HG03060 (cell line): ENCODE data around the gene MINDY4.

Source experiments
- ATAC-seq: cut with Tn5 transposase; IDR thresholded peaks from one replicate; pipeline ENCODE4 v1.9.1; 2021; ENCODE audit warnings: low read depth, moderate number of reproducible peaks; ENCODE audit not compliant: unreplicated experiment

Gene MINDY4

DNA sequence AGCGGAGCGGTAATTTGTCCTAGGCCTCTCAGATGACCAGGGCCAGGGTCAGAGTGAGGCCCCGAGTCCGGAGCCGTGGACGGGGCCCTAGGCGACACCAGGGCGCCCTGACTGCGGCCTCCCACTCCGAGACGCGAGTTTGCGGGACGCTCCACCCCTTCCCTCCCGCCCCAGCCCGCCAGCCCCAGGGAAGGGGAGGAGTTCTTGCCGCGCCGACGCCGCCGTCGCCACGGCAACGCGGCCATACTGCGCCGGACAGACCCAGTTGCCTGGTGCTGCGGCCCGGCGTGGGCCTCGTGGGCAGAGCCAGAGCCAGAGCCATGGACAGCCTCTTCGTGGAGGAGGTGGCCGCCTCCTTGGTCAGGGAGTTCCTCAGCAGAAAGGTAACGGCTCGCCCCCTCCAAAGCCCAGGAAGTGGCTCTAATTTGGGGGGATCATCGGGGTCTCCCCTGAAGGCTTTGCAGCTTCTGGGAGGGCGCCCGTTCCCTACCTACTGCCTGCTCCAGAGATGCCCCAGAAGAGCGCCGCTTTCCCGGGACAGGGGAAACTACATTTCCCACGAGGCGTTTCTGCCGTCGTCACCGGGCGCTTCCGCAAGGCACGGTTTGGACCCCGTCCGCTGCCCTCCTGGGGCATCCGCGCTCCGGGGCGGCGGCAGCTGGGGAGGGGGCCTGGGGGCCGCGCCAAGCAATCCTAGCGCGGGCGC is at the start of gene MINDY4:
MINDY4 (plus strand) TSS at position 244 of the 706 bp plus-strand sequence; CDS start at position 321, 77 bp downstream.
- no peak for ATAC-seq

DNA sequence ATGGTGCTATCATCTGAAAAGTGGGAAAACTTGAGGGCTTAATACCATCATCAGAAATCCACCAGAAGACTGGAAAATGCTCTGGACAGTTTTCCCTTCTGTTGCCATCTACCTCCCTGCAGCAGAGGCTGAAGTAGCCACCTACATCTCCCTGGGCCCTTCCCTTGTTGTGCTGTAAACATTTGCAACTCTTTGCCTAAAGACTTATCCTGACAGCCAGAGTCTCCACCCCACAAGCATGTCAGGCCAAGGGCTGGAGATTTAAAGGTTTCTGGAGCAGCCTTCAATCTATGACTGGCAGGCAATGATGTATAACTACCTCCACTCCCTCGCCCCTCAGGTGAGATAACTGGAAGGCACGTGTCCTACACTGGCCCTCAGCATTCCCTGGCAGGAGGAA is 49.0 kb upstream of the MINDY4 start:
- ATAC-seq = no peak

DNA sequence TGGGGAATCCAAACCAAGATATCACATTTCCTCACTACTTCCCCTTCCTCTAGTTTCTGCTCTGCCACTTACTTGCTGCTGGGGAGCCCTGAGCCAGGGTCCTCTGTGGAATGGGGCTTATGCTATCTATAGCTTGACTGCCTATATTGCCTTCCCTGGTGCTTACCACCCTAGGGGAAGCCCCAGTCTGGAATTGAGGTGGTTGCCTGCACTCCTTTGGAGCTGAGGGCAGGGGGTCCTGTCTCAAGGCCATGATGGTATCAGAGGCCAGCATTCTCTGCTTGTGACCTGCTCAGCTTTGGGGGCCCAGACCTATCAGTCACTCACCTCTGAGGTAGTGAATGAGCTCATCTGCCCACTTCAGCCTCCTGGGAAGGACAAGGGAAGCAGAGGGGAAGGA is 48.5 kb upstream of the MINDY4 start:
- ATAC-seq = no peak

DNA sequence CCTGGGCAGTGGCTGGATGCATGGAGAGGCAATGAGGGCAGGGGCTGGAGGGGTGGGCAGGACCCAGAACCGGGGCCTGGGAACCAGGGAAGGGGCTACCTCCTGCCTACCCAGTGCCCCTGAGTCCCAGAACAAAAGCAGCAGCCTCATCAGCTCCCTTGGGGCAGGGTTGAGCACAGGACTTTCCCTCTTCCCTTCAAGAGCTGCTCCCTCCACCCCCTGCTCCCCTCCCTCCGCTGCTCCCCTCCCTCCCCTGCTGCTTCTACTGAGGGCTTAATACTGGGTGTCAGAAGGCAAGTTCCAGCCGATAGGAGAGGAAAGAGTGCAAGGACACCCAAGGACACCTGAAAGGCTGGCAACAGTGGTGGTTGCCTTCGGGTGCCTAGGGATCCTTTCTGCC is 47.4 kb upstream of the MINDY4 start:
- no peak for ATAC-seq

DNA sequence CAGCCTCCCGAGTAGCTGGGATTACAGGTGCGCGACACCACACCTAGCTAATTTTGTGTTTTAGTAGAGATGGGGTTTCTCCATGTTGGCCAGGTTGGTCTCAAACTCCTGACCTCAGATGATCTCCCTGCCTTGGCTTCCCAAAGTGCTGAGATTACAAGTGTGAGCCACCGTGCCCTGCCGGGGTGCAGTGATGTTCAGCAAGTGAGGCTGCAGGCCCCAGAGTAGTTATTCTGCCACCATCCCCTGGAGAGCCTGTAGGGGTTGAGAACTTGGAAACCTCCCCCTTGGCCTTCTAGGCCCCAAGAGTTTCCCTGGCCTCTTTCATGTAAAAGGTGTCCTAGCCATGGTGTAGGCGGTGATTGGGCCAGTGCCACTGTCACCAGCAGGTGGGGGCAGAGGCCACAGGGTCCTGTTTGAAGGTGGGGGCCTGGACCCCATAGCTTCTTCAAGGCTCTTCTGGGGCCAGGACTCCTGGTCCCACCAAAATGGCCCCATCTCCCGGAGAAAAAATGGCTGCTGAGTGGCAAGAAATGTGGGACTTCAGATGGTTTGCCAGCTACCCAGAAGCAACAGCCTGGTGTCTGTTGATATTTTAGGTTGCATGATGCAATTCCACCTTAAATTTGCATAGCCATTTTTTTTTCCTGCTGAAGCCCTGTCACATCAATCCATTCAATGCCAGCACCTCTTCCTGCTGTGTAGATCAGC is 44.8 kb upstream of the MINDY4 start:
- ATAC-seq = no peak

DNA sequence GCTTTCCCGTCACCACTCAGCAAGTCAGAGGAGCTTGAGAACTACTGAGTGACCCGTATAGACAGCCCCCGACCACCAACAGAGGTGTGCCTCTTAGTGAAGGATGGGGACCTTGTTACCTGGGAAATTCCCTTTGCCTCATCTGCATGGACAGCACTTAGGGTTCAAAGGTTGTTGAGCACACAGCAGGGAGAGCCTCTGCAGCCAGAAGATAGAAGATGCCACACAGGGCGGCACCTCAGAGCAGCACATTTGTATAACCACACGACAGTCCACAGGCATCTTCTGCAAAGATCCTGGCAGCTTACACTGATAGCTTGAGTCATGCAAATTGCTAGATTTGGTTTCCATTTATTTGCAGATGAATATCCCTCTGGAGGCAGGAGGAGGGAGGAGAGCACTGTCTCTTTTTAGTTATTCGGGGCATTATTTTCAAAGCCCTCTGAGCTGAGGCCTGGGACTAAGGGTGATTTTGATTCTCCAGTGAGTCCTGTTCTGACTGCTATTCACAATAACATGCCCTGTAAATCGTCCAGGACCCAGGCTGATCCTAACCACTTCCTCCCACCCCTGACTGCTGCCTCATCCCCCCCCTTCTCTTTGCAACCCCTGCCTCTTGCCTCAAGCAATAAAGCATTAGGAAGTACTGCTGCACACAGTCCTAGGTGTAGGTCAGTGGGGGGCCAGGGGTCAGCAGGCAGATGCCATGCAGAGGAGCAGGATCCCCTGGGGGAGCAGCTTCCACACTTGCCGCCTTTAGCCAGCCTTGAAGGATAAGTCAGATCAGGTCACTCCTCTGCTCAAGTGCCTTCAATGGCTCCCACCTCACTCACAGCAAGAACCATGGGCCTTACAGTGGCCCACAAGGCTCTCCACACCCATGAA is 43.9 kb upstream of the MINDY4 start:
- no peak for ATAC-seq

DNA sequence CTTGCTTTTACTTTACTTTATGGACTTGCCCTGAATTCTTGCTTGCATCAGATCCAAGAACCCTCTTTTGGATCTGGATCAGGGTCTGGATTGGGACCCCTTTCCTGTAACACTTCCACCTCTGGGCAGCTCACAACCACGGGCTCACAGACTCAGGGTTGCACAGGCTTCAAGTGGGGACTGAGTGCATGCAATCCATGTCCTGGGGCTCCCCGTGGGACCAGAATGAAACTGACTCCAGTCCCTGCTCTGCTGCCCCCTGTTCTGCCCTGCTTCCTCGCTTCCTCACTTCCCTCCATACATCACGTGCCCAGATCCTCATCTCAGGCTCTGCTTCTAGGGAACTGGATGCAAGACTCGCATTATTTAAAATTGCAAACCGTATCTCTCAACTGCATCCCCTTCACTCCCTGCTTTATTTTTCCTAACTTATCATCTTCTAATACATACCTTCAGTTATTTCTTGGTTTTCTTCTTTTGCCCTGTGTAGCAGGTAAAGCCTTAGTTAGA is 42.6 kb upstream of the MINDY4 start:
- no peak for ATAC-seq

DNA sequence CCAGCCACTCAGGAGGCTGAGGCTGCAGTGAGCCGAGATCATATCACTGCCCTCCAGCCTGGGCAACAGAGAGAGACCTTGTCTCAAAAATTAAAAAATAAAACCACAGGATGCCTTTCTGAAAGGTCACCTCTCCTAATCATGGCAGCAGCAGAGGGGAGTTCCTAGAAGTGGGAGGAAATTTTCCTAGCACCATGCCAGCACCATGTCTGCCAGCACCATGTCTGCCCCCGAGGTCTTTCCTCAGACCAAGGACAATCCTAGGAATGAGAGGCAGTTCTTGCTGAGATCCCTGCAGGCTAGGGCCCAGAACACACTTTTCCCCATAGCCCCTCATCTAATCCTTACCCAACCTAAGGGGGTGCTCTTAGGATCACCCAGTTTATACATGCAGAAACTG is 41.6 kb upstream of the MINDY4 start:
- ATAC-seq = no peak

DNA sequence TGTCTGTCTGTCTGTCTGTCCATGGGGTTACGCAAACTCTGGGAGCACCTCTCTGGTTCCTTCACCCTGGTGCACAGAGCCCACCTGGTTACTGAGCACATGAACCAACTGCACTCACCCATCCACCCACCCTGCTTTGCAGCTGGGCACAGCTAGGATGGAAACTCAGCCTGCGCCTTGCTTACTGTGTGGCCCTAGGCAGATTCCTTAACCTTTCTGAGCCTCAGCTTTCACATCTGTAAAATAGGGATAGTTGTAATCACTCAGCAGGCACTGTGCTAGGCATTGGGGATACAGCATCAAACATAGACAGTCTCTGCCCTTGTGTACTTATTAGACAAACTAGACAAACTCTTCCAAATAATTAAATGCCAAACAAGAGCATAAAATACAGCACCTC is 41.1 kb upstream of the MINDY4 start:
- no peak for ATAC-seq

DNA sequence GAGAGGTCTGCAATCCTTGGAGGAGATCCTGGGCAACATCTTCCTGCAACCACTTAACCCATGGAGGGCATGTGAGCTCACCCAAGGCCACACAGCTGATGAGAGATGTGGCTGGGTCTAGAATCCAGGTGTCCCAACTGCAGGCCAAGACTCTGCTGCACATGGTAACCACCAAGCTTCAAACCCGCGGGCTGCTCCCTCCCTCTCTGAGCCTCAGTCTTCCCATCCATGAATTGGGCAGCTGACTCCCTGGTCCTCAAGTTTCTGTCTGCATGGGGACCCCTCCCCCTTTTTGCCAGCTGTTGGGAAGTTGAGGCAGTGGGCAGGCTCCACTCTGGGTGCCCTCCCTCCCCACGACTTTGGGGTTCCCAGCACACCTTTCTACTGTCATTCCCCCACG is 40.2 kb upstream of the MINDY4 start:
- no peak for ATAC-seq

DNA sequence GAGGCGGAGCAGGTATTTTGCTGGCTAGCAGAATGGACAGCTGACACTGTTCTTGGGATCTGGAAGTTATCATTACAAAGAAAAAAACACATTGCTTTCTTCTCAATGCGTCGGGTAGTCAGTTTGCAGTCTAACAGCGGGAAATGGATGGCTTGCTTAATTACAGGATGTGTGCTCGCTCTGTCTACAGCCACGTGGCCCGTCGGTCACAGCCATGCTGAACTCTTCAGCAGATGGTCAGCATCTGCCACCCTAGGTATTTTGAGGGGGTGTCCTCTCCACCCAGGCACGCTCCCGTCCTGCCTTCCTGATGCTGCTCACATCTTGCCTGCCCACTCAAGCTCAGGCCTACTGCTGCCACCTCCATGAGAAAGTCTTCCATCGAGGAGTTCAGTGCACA is 39.6 kb upstream of the MINDY4 start:
- ATAC-seq = no peak

DNA sequence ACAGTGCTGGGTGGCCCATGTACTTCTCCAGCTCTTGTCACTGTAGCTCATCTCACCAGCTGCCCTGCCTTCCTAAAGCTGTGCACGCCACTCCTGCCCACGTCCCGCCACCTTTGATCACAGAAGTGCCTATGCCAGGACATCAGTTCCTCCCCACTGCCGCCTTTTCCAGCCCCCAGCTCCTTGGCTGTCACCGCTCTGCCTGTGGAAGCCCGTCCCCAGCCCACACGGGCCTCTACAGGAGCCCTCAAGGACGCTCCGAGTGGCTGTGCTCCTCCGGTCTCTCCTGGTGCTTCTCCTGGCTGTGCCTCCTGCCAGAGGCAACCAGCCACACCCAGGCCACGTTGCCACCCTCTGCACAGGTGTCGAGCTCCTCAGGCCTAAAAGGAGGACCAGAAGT is 38.6 kb upstream of the MINDY4 start:
- no peak for ATAC-seq

DNA sequence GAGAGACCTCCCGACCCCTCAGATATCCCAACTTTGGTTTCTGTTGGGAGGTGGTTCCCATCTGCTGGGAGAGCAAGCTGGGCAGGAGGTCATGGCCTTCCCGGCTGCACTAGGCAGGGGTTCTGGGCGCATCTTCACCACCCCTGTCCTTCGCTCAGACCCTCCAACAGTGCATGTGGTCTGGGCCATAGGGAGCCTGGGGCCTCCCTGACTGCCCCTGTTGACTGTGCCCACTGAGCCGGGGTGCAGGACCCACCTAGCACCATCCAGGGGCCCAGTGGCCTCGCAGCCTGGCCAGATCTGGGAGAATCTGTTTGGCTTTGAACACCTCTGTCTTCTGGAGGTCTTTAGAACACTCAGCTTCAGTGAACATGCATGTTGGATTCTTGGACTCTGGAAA is 38.0 kb upstream of the MINDY4 start:
- no peak for ATAC-seq

DNA sequence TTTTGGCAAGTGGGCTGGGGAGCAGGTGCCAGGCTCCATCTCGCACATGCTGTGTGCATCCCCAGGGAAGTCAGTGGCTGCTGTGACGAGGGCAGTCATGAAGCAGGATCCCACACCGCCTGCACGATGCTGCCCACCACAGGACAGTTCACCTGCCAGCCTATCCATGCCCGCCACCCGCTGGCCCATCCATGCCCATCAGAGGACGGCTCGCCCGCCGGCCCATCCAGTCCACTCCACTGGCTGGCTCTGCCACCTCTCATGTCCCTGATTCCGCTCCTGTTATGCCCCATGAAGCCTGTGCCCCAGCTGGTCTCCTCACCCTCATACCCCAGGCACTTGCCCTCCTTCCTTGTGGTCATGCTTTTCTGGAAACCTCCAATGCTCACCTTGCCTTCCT is 37.5 kb upstream of the MINDY4 start:
- no peak for ATAC-seq

DNA sequence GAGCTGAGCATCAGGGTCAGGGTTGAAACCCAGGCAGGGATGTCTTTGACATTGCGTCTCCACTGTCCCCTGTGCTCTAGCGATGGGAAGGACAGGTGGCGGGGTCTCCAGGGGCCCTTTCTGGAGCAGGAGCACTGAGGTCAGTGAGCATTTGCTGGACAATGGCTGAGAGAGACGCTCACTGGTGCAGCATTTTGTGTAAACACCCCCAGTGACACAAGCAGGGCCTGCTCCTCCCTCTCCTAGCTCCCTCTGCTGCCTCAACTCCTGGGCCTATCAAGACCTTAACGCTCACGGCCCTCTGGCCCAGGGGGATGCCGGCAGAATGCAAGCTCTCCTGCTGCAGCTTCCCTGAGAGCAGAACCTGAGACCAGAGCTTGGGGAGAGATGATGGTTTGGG is 36.7 kb upstream of the MINDY4 start:
- no peak for ATAC-seq

DNA sequence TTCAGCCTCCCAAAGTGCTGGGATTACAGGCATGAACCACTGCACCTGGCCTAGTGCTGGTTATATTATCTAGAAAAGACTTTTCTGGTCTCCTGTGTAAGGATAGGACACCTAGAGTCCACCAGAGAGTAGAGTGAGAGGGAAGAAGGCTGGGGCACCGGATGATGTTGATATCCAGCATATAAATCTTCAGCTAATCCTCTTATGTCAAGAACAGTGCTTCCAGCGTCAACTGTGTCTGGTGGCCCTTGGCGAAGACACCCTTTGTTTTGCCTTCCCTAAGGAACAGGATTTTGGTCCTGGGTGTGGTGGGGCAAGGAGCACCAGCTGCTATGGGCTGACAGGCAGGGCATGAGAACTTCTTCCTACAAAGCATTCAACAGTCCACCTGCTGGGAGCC is 35.6 kb upstream of the MINDY4 start:
- ATAC-seq = no peak

DNA sequence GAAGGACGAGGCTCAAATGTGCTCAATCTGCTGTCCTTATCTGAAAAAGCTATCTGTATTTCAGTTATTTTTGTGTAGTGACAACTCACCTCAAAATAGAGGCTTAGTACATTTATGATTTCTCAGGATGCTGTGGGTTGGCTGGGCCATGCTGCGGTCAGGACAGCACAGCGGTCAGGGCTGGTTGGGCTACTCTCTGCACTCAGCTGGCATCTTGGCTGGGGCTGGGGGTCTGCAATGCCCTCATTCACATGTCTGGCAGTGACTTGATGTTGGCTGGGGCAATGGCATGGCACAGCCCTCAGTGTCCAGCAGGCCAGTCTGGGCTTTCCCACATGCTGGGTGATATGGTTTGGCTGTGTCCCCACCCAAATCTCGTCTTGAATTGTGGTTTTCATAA is 34.9 kb upstream of the MINDY4 start:
- no peak for ATAC-seq

DNA sequence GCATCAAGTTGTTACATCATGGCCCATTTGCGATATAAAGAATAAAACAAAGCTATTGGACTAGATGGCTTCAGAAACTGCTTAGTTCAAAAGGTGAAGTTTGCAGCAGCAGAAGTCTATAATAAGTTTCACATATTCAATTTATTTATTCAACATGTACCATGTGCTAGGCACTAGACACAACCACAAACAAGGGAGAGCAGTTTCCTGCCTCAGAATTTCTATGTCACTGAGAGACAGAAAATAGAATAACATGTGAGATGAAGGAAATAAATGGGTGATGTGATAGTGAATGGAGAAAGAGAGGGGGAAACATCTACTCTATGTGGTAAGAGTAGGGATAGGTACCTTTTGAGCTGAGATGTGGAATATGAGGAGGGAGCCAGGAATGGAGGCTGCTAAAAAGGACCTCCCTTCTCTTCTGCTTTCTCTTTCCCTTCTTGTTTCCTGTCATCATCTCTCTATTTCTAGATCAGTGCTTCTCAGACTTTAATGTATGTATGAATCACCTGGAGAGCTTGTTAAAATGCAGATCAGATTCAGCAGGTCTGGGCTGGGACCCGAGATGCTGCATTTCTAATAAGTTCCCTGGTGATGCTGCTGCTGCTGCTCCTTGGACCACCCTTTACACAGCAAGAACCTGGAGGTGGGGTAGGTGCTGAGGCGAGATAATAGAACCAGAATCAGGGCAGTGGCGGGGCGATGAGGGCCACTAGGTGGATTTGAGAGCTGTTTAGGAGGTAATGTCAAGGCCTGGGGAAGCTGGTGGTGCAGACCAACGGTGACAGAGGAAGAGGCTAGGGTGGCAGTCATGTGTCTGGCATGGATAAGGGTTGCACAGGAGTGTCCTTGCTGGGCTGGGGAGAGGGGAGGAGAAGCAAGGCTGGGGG is 32.9 kb upstream of the MINDY4 start:
- no peak for ATAC-seq

DNA sequence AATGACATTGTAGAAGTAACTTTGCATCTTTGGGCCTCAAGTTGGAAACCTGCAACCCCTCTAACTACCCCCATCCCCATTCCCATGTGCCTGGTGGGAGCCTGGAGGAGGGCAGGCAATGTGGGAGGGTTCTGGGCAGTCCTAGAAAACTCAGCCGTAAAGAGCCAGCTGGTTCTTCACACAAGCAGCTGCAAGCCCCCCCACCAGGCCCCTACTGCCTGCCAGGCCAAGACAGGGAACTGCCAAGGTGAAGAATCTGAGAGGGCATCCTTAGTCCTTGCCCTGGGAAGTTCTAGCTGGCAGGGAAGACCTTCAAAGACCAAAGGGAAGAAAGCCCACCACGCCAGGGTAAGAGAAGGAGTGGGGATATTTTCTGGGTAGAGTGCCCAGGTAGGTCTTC is 31.5 kb upstream of the MINDY4 start:
- no peak for ATAC-seq
